ENCODE measurements around the gene VPS26C. TPM values are rescaled to one million over a fixed set of nuclear protein-coding genes. Genes with fewer than 3 reads are reported as not detected.

The VPS26C gene
- total and polyA plus RNA-seq, 9 of the 15 experiments (the other 6 are each of a cell fraction or from before 2014, with no cell fraction given), result 32.8 to 48.7 (median 42.1) TPM

DNA sequence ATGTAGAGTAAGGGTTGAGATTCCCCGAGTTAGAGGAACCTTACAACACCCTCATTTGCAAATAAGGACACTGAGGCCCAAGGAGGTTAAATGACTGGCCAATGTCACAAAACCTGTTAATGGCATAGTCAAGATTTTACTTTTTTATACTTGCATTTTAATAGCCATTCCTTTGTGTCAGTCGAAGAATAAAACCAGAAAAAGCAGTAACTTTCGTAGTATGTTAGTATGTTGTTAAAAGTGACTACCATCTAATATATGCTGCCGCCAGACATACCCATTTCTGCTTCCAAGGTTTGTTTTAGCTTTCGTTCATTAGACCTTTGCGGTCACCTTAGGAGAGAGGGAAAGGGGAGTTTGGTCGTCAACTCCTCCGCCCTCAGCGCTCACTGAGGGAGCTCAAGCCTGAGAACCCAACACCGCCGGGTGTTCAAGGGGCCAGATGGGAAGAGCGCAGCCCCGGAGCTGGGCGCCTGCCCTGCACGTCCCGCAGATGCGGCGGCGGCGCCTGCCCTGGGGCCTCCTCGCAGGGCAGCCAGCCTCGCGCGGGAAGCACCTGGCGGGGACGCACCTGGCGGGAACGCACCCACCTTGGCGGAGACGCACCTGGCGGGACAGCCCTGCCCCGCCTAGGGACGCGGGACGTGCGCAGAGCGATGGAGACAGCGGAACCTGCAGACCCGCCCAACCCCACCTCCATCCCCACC lies 466 bp downstream of the VPS26C start (continued):
- peak; percentile 40; the same call in 1 of the 2 replicates for TF ChIP-seq ESRRA (IDR thresholded peaks at IDR 0.05; ENCODE audit: borderline replicate concordance, low read depth)
- TF ChIP-seq, protein P1, sequence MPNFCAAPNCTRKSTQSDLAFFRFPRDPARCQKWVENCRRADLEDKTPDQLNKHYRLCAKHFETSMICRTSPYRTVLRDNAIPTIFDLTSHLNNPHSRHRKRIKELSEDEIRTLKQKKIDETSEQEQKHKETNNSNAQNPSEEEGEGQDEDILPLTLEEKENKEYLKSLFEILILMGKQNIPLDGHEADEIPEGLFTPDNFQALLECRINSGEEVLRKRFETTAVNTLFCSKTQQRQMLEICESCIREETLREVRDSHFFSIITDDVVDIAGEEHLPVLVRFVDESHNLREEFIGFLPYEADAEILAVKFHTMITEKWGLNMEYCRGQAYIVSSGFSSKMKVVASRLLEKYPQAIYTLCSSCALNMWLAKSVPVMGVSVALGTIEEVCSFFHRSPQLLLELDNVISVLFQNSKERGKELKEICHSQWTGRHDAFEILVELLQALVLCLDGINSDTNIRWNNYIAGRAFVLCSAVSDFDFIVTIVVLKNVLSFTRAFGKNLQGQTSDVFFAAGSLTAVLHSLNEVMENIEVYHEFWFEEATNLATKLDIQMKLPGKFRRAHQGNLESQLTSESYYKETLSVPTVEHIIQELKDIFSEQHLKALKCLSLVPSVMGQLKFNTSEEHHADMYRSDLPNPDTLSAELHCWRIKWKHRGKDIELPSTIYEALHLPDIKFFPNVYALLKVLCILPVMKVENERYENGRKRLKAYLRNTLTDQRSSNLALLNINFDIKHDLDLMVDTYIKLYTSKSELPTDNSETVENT (CRISPR knock-in tag; IDR thresholded peaks at IDR 0.05), result 0 out of 2 replicates have a peak, but pooled peaks have one; percentile 45
- TF ChIP-seq TEAD4 (IDR thresholded peaks at IDR 0.05; ENCODE audit: low read length), result no peak
- TF ChIP-seq TEAD4 (CRISPR knock-in tag; IDR thresholded peaks at IDR 0.05; ENCODE audit: borderline replicate concordance), result no peak
- no peak for TF ChIP-seq SIX5 (IDR thresholded peaks at IDR 0.05; ENCODE audit: borderline replicate concordance in 1 of 2, insufficient read depth in 1 of 2, low read depth in 1 of 2, low read length in 2 of 2)
- TF ChIP-seq RBBP5 (IDR thresholded peaks at IDR 0.05; ENCODE audit: borderline replicate concordance, insufficient read depth, low read length, poor library complexity, severe bottlenecking), result peak; percentile 37
- TF ChIP-seq, protein P2, sequence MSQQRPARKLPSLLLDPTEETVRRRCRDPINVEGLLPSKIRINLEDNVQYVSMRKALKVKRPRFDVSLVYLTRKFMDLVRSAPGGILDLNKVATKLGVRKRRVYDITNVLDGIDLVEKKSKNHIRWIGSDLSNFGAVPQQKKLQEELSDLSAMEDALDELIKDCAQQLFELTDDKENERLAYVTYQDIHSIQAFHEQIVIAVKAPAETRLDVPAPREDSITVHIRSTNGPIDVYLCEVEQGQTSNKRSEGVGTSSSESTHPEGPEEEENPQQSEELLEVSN (IDR thresholded peaks at IDR 0.05; ENCODE audit: borderline replicate concordance in 1 of 2, extremely low read depth in 1 of 2, insufficient read depth in 1 of 2, insufficient read length in 1 of 2, low read depth in 1 of 2, low read length in 1 of 2, poor library complexity in 1 of 2, severe bottlenecking in 1 of 2), result peak; percentile 14 to 20
- no peak for TF ChIP-seq ZNF444 (CRISPR knock-in tag; IDR thresholded peaks at IDR 0.05)
- peak; percentile 68; the same call in 1 of the 2 replicates for TF ChIP-seq ZNF3 (CRISPR knock-in tag; IDR thresholded peaks at IDR 0.05)
- TF ChIP-seq ZBTB1 (CRISPR knock-in tag; IDR thresholded peaks at IDR 0.05; ENCODE audit: borderline replicate concordance, low read depth), result peak; percentile 49; the same call in 1 of the 2 replicates
- TF ChIP-seq MBD2 (IDR thresholded peaks at IDR 0.05; ENCODE audit: borderline replicate concordance, low read depth), result no peak
- TF ChIP-seq JUND (IDR thresholded peaks at IDR 0.05; ENCODE audit: borderline replicate concordance, low read depth, low read length), result no peak
- no peak for TF ChIP-seq JUND (tag; IDR thresholded peaks at IDR 0.05; ENCODE audit: borderline replicate concordance, low read depth, low read length)
- TF ChIP-seq, protein P3, sequence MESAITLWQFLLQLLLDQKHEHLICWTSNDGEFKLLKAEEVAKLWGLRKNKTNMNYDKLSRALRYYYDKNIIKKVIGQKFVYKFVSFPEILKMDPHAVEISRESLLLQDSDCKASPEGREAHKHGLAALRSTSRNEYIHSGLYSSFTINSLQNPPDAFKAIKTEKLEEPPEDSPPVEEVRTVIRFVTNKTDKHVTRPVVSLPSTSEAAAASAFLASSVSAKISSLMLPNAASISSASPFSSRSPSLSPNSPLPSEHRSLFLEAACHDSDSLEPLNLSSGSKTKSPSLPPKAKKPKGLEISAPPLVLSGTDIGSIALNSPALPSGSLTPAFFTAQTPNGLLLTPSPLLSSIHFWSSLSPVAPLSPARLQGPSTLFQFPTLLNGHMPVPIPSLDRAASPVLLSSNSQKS (CRISPR knock-in tag; IDR thresholded peaks at IDR 0.05), result no peak
- no peak for TF ChIP-seq MTF1 (CRISPR knock-in tag; IDR thresholded peaks at IDR 0.05; ENCODE audit: borderline replicate concordance)
- no peak for TF ChIP-seq BMI1 (IDR thresholded peaks at IDR 0.05; ENCODE audit: low read length)
- TF ChIP-seq SETDB1 (IDR thresholded peaks at IDR 0.05; ENCODE audit: low read length), result no peak
- no peak for TF ChIP-seq ZNF75A (CRISPR knock-in tag; IDR thresholded peaks at IDR 0.05)
- TF ChIP-seq POLR2G (IDR thresholded peaks at IDR 0.05; ENCODE audit: low read depth, low read length), result no peak
- TF ChIP-seq POLR2B (IDR thresholded peaks at IDR 0.05; ENCODE audit: low read depth, partially characterized antibody), result no peak
- no peak for TF ChIP-seq ZNF311 (CRISPR knock-in tag; IDR thresholded peaks at IDR 0.05)
- no peak for TF ChIP-seq ZNF253 (CRISPR knock-in tag; conservative IDR thresholded peaks at IDR 0.05)

Measured in K562 (cell line).